HG03103 (cell line): ENCODE measurements around the gene ASCC2.
"Not testable (repeated sequence)": the region's sequence is repeated elsewhere in the genome, so short reads cannot be mapped to it uniquely, and the experiment has no call there.

ENCODE experiments used
- ATAC-seq: cut with Tn5 transposase; IDR thresholded peaks from one replicate; pipeline ENCODE4 v1.9.1; 2021; ENCODE audit warnings: low read depth; ENCODE audit not compliant: unreplicated experiment

The ASCC2 gene

DNA sequence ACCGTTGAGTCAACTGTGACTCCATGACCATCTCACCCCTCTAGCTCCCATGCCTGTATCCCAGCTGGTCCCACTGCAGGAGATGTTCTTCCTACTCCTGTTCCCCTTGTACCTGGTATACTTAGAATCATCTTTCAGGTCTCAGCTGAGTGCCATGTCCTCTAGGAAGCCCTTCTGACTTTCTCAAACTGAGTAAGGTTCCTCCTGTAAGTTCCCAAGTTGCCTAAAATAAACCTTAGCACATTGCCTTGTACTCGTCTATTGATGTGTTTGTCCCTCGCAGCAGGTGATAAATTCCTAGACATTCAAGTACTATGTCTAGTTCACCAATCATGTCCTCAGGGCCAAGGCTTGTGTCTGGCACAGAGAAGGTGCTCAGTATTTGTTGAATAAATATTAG lies 18.4 kb upstream of the ASCC2 start:
- no peak for ATAC-seq

GRCh38 chr22:29855611-29856181 lies 17.6 kb upstream of the ASCC2 start:
- ATAC-seq, result no peak

- no peak for ATAC-seq
These were observed 16.4 kb upstream of the ASCC2 start for GRCh38 chr22:29854432-29854831.

GRCh38 chr22:29848111-29848510 lies 10.0 kb upstream of the ASCC2 start:
- ATAC-seq, result no peak

- no peak for ATAC-seq
These were observed 8.2 kb upstream of the ASCC2 start for GRCh38 chr22:29846290-29846689.

DNA sequence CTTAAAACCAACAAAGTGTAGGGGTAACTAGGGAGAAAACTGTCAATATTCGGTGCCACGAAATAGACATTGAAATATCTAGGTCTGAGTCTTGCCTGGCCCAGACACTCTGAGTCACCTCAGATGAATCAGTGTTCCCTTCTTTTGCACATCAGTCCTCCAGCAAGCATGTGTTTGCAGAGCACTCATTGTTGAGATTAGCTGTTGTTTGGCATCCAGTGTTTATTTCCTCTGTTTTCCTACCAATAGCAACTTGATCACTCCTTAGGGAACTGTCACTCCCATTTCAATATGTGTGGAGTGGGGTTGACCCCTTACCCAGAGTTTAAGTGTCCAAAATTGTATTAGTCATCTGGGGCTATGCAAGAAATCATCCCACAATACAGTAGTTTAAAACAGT lies 4.7 kb upstream of the ASCC2 start:
- ATAC-seq, result no peak

DNA sequence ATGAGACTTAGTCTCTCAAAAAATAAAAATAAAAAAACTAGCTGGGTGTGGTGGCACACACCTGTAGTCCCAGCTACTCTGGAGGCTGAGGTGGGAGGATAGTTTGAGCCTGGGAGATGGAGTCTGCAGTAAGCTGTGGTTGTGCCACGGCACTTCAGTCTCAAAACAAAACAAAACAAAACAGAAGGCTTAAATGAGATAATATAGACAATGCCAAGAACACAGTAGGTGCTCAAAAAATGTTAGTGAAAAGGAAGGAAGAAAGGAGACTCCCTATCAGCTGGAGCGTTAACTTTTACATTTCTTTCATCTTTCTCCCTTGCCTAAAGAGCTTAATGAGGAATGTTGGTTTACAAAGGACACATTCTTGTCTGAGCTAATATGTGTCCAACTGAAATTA lies 4.1 kb upstream of the ASCC2 start:
- ATAC-seq, result no peak

DNA sequence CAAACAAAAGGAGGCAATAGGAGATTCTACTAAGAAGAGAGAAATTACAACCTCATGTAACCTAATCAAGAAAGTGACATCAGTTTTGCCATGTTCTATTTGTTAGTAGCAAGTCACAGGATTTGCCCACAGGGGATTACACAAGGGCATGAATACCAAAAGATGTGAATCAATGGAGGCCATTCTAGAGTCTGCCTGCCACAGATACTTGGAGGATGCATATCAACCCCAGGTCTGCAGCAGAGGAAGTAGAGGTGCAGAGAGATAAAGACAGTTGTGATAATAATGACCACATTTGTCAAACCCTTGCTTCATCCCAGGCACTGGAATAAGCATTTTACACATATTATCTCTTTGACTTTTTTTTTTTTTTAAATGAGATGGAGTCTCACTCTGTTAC lies 2.4 kb upstream of the ASCC2 start:
- ATAC-seq, result no peak

GRCh38 chr22:29839039-29839438 lies 965 bp upstream of the ASCC2 start:
- ATAC-seq, result no peak

DNA sequence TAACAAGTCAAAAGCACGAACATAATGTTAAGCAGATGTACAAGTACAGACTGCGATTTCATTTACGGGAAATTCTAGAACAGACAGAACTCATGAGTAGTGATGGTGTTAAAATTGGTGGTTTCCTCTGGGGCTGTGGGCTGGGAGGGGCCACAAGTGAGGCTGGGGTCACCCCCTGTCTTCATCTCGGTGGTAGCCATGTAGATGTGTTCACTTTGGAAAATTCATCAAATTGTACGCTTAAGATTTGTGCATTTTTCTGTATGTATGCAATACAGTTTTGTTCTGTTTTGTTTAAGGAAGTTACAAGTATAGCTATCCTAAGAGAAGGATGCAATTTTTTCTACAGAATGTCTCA lies 504 bp upstream of the ASCC2 start:
- no peak for ATAC-seq

DNA sequence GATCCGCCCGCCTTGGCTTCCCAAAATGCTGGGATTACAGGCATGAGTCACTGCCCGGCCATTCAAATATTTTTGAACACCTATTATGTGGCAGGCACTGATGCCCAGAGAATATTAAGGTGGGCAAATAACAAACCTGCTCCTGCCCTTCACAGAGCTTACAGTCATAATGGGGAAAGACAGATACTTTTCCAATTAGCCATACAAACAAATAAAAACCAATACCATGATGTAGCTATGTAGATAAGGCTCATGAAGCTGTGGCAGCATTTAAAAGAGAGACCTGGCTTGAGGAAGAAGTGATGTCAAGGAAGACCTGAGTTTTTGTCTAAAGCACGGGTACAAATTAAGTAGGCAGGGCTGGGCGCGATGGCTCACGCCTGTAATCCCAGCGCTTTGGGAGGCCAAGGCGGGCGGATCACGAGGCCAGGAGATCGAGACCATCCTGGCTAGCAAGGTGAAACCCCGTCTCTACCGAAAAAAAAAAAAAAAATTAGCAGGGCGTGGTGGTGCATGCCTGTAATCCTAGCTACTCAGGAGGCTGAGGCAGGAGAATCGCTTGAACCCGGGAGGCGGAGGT lies 1.2 kb downstream of the ASCC2 start:
- not testable (repeated sequence) for ATAC-seq

- ATAC-seq, result no peak
These were observed 4.0 kb downstream of the ASCC2 start for GRCh38 chr22:29834046-29834445.

GRCh38 chr22:29833392-29833965 lies 4.6 kb downstream of the ASCC2 start:
- ATAC-seq, result no peak

DNA sequence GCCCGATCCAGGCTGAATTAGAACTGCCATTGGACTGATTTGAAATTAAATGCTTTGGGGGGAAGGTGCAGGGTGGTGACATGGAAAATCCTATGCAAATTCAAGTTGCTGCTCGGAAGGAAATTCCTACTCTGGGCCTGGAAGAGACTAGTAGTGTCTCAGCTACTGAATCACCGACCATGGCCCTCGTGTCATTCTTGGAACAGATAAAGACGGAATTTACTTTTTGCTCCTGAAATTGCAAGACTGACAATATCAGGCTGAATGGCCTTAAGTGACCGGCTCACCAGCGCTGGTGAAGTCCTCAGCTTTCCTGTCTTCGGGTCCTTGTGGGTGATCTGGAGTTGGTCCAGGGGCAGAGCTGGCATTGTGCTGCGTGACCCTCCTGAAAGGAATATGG lies 6.1 kb downstream of the ASCC2 start:
- ATAC-seq, result no peak

DNA sequence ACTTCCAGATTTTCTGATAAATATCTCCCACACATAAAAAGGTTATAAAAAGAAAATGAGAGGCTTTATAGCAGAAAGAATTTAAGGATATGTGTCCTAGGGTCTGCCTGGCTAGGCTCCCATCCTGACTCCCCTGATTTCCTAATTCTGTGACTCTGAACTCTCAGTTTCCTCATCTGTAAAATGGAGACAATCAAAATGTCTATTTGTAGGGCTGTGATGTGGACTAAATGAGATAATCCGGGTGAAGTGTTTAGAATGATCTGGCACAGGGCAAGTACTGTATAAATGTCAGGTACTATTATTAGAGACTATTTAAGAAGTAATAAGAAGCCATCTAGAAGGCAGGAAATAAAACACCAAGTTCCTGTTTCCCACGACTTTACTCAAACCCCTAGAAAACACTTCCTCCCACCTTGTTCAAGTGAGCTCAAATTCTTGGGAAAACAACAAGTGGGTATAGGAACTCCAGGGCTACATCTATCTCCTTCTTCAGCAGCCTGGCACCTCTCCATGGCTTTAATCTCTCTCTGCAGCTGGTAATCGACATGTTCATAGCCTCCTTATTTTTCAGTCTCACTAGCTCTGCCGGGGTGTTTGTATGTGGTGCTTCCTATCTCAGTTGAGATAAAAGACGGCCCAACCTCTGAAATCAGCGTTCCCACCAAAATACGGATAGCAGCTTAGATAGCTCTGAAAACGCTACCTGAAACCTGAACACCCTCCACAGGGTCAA lies 6.7 kb downstream of the ASCC2 start:
- no peak for ATAC-seq

- ATAC-seq, result no peak
These were observed 7.5 kb downstream of the ASCC2 start for GRCh38 chr22:29830585-29830984.

GRCh38 chr22:29827726-29828125 lies 10.3 kb downstream of the ASCC2 start:
- ATAC-seq, result not testable (repeated sequence)

DNA sequence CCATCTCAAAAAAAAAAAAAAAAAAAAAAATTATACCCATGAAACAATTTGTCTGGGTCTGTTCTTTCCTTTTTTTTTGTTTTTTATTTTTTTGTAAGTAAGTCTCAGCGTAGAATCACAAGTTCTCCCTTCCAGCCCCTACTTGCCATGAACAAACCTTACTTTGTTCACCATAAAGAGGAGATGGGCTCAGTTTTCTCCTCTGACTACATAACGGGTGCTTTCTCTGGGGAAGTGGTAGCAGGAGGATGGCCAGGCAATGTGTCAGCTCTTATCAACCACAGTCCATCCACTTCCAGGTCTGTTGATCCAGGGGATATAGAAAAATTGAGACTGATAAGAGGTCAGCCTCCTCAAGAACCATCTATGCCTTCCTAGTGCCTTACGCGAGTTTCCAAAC lies 11.0 kb downstream of the ASCC2 start:
- no peak for ATAC-seq

GRCh38 chr22:29825578-29825977 lies 12.5 kb downstream of the ASCC2 start:
- ATAC-seq, result no peak

GRCh38 chr22:29824677-29825076 lies 13.4 kb downstream of the ASCC2 start:
- no peak for ATAC-seq

- no peak for ATAC-seq
These were observed 16.6 kb downstream of the ASCC2 start for GRCh38 chr22:29821291-29822016.
